GM21515 (cell line): Measurements from ENCODE around the gene ASS1.

ENCODE experiments used
- ATAC-seq: cut with Tn5 transposase; IDR thresholded peaks from one replicate; pipeline ENCODE4 v1.9.1; 2021; ENCODE audit not compliant: unreplicated experiment

Gene ASS1

GRCh38 chr9:130493476-130493875, 48.7 kb downstream of the ASS1 start:
- ATAC-seq, result no peak

GRCh38 chr9:130495067-130495466, 50.3 kb downstream of the ASS1 start:
- no peak for ATAC-seq

GRCh38 chr9:130497139-130497538, 52.4 kb downstream of the ASS1 start:
- ATAC-seq, result no peak

GRCh38 chr9:130498298-130498917, 53.6 kb downstream of the ASS1 start:
- ATAC-seq, result no peak

GRCh38 chr9:130498918-130499698, 54.3 kb downstream of the ASS1 start:
- ATAC-seq, result no peak

GRCh38 chr9:130499804-130500263, 55.1 kb downstream of the ASS1 start:
- no peak for ATAC-seq

GRCh38 chr9:130500340-130501180, 55.8 kb downstream of the ASS1 start:
- ATAC-seq, result no peak

GRCh38 chr9:130501639-130502038, 56.9 kb downstream of the ASS1 start:
- ATAC-seq, result no peak

- no peak for ATAC-seq
Measured at GRCh38 chr9:130508218-130508617, 63.5 kb downstream of the ASS1 start.

- ATAC-seq, result no peak
Measured at GRCh38 chr9:130512199-130512598, 67.4 kb downstream of the ASS1 start.

- no peak for ATAC-seq
Measured at GRCh38 chr9:130513078-130513477, 68.3 kb downstream of the ASS1 start.

GRCh38 chr9:130518233-130518632, 73.5 kb downstream of the ASS1 start:
- ATAC-seq, result no peak

GRCh38 chr9:130518943-130519799, 74.4 kb downstream of the ASS1 start:
- no peak for ATAC-seq

- ATAC-seq, result no peak
Measured at GRCh38 chr9:130519927-130520326, 75.2 kb downstream of the ASS1 start.

GRCh38 chr9:130521715-130522114, 77.0 kb downstream of the ASS1 start:
- no peak for ATAC-seq

GRCh38 chr9:130522233-130522808, 77.6 kb downstream of the ASS1 start:
- no peak for ATAC-seq

GRCh38 chr9:130523921-130524320, 79.2 kb downstream of the ASS1 start:
- ATAC-seq, result no peak

GRCh38 chr9:130526193-130526853, 81.6 kb downstream of the ASS1 start:
- no peak for ATAC-seq

- no peak for ATAC-seq
Measured at GRCh38 chr9:130526854-130527650, 82.3 kb downstream of the ASS1 start.
